Measurements from ENCODE around the gene RAB11FIP4.

- TF ChIP-seq CTCF (IDR thresholded peaks at IDR 0.05) (no peak), POLR2A (IDR thresholded peaks at IDR 0.05) (no peak)
These were observed 21.8 kb downstream of the RAB11FIP4 start for GRCh38 chr17:31413081-31413799.
